H9 (cell line): ENCODE results near the gene SULT2B1. TPM values are rescaled to one million over a fixed set of nuclear protein-coding genes. Genes with fewer than 3 reads are reported as not detected.

Experiments used
- DNase-seq: peaks from one replicate; pipeline ENCODE4 v3.0.0-alpha.2; 2017
- H2AFZ ChIP-seq: one replicate; pipeline ENCODE4 v1.6.1; 2013; ENCODE audit warnings: mild to moderate bottlenecking, low read length, control low read depth, moderate library complexity
- H2AK5ac ChIP-seq: 2 replicates; pipeline ENCODE4 v1.6.1; 2013; ENCODE audit warnings: low read length, control low read depth, mixed read lengths; ENCODE audit not compliant: insufficient read length
- H2BK120ac ChIP-seq: one replicate; pipeline ENCODE4 v1.6.1; 2013; ENCODE audit warnings: low read depth, mild to moderate bottlenecking, low read length, control low read depth, inconsistent platforms; ENCODE audit not compliant: poor library complexity, severe bottlenecking
- H2BK12ac ChIP-seq: 2 replicates; pipeline ENCODE4 v1.6.1; 2013; ENCODE audit warnings: low read length, control low read depth, mixed read lengths, low read depth; ENCODE audit not compliant: insufficient read length
- H2BK15ac ChIP-seq: 2 replicates; pipeline ENCODE4 v1.6.1; 2013; ENCODE audit warnings: low read depth, low read length, control low read depth
- H2BK20ac ChIP-seq: one replicate; pipeline ENCODE4 v1.6.1; 2013; ENCODE audit warnings: low read depth, mild to moderate bottlenecking, low read length, control low read depth, inconsistent platforms; ENCODE audit not compliant: poor library complexity, severe bottlenecking
- H2BK5ac ChIP-seq: 2 replicates; pipeline ENCODE4 v1.6.1; 2013; ENCODE audit warnings: low read length, control low read depth, mixed read lengths; ENCODE audit not compliant: insufficient read length
- H3K14ac ChIP-seq: 2 replicates; pipeline ENCODE4 v1.6.1; 2013; ENCODE audit warnings: low read length, control low read depth; ENCODE audit not compliant: insufficient read depth
- H3K18ac ChIP-seq: 2 replicates; pipeline ENCODE4 v1.6.1; 2013; ENCODE audit warnings: low read depth, mild to moderate bottlenecking, mixed read lengths, low read length, control low read depth; ENCODE audit not compliant: insufficient read length
- H3K23ac ChIP-seq: 2 replicates; pipeline ENCODE4 v1.6.1; 2013; ENCODE audit warnings: low read length, control low read depth, mixed read lengths, low read depth; ENCODE audit not compliant: insufficient read length
- H3K23me2 ChIP-seq: 2 replicates; pipeline ENCODE4 v1.6.1; 2013; ENCODE audit warnings: low read depth, mild to moderate bottlenecking, mixed read lengths, low read length, control low read depth; ENCODE audit not compliant: insufficient read length, poor library complexity, severe bottlenecking
- H3K27ac ChIP-seq: 2 replicates; pipeline ENCODE4 v1.5.1; 2013; ENCODE audit warnings: low read length, control low read depth, mixed read lengths, low read depth; ENCODE audit not compliant: insufficient read length
- H3K27me3 ChIP-seq: 2 replicates; pipeline ENCODE4 v1.6.1; 2013; ENCODE audit warnings: low read length, control low read depth, inconsistent platforms; ENCODE audit not compliant: insufficient read depth
- H3K4ac ChIP-seq: 2 replicates; pipeline ENCODE4 v1.6.1; 2013; ENCODE audit warnings: low read depth, mild to moderate bottlenecking, control low read depth, inconsistent platforms, low read length, moderate library complexity
- H3K4me1 ChIP-seq: 2 replicates; pipeline ENCODE4 v1.6.1; 2013; ENCODE audit warnings: low read length, control low read depth, inconsistent platforms; ENCODE audit not compliant: insufficient read depth
- H3K4me2 ChIP-seq: 2 replicates; pipeline ENCODE4 v1.6.1; 2013; ENCODE audit warnings: low read length, control low read depth, mixed read lengths; ENCODE audit not compliant: insufficient read length, insufficient read depth
- H3K56ac ChIP-seq: 2 replicates; pipeline ENCODE4 v1.6.1; 2013; ENCODE audit warnings: low read depth, mild to moderate bottlenecking, mixed read lengths, low read length, control low read depth; ENCODE audit not compliant: insufficient read length
- H3K79me1 ChIP-seq: 2 replicates; pipeline ENCODE4 v1.6.1; 2013; ENCODE audit warnings: low read depth, mild to moderate bottlenecking, moderate library complexity, low read length, control low read depth, inconsistent platforms; ENCODE audit not compliant: insufficient read depth, poor library complexity, severe bottlenecking
- H3K79me2 ChIP-seq: 2 replicates; pipeline ENCODE4 v1.6.1; 2013; ENCODE audit warnings: low read length, control low read depth, inconsistent platforms; ENCODE audit not compliant: insufficient read depth
- H3K9ac ChIP-seq: 2 replicates; pipeline ENCODE4 v1.6.1; 2013; ENCODE audit warnings: low read length, control low read depth, mixed read lengths; ENCODE audit not compliant: insufficient read length; ENCODE audit errors: extremely low read depth
- H3K9me3 ChIP-seq: one replicate; pipeline ENCODE4 v1.6.1; 2013; ENCODE audit warnings: low read depth, low read length, inconsistent platforms; ENCODE audit not compliant: control insufficient read depth
- H3T11ph ChIP-seq: one replicate; pipeline ENCODE4 v1.6.1; 2013; ENCODE audit warnings: mild to moderate bottlenecking, low read length, control low read depth, inconsistent platforms
- H4K20me1 ChIP-seq: one replicate; pipeline ENCODE4 v1.6.1; 2013; ENCODE audit not compliant: control insufficient read depth, insufficient read length, insufficient read depth
- H4K5ac ChIP-seq: 2 replicates; pipeline ENCODE4 v1.6.1; 2013; ENCODE audit warnings: low read depth, mild to moderate bottlenecking, mixed read lengths, low read length, control low read depth; ENCODE audit not compliant: insufficient read length
- H4K8ac ChIP-seq: replicated peaks from 2 replicates; pipeline ENCODE4 v1.6.1; 2013; ENCODE audit warnings: low read length, control low read depth, mixed read lengths, low read depth; ENCODE audit not compliant: insufficient read length
- H4K91ac ChIP-seq: 2 replicates; pipeline ENCODE4 v1.6.1; 2013; ENCODE audit warnings: low read depth, mild to moderate bottlenecking, moderate library complexity, mixed read lengths, low read length, control low read depth; ENCODE audit not compliant: insufficient read length
- H3K27ac Mint-ChIP-seq, 3 experiments: 2 replicates in 2 of 3; 3 replicates in 1 of 3; pipeline ENCODE4 v1.8.0; 2020 to 2021; ENCODE audit warnings: mixed read lengths in 3 of 3, mild to moderate bottlenecking in 1 of 3, moderate library complexity in 1 of 3
- H3K27me3 Mint-ChIP-seq: 2 replicates; pipeline ENCODE4 v1.8.0; 2021; ENCODE audit warnings: low read depth, mild to moderate bottlenecking, moderate library complexity, mixed read lengths
- H3K36me3 Mint-ChIP-seq, 3 experiments: 2 replicates in 2 of 3; 3 replicates in 1 of 3; pipeline ENCODE4 v1.8.0; 2020 to 2021; ENCODE audit warnings: low read depth in 3 of 3, mixed read lengths in 3 of 3; ENCODE audit not compliant: insufficient read depth in 1 of 3
- H3K4me1 Mint-ChIP-seq, 2 experiments: 2 replicates each; pipeline ENCODE4 v1.8.0; 2020; ENCODE audit warnings: mixed read lengths in 2 of 2
- H3K4me3 Mint-ChIP-seq, 2 experiments: 2 replicates in 1 of 2; 3 replicates in 1 of 2; pipeline ENCODE4 v1.8.0; 2020 to 2021; ENCODE audit warnings: mild to moderate bottlenecking in 2 of 2, mixed read lengths in 2 of 2, moderate library complexity in 1 of 2
- H3K9me3 Mint-ChIP-seq, 2 experiments: 2 replicates in 1 of 2; 3 replicates in 1 of 2; pipeline ENCODE4 v1.8.0; 2020; ENCODE audit warnings: mild to moderate bottlenecking in 2 of 2, mixed read lengths in 2 of 2, moderate library complexity in 1 of 2
- CTCF ChIP-seq: fragments of 200-600 bp; sonication (generic); conservative IDR thresholded peaks from 3 replicates; pipeline ENCODE4 v1.8.0; 2021; ENCODE audit warnings: antibody characterized with exemption, mild to moderate bottlenecking
- WGBS: extraction: QIAGEN DNeasy Blood & Tissue Kit; methylation state at CpG from one replicate; pipeline ENCODE4 v1.1.7; 2013; ENCODE audit warnings: missing lambda C conversion rate, low lambda C conversion rate, mixed read lengths; ENCODE audit not compliant: insufficient read length; ENCODE audit errors: extremely low coverage; 5-methylcytosine and 5-hydroxymethylcytosine counted together
- total RNA-seq: library from RNA; stranded (reverse); gene quantifications from 2 replicates; pipeline ENCODE4 v1.2.1, GENCODE V29; 2021

SULT2B1 gene
- total RNA-seq, 1 experiment from 2014 or later = 1.7 TPM

- Mint-ChIP-seq H3K4me1 (peaks cover 14 to 18% of the 10 kb centered on the region in 2 experiments), H3K27ac (no peak overlapping the region), H3K9me3 (no peaks in the 10 kb centered on the region), H3K4me3 (no peak overlapping the region), H3K27me3 (no peaks in the 10 kb centered on the region), H3K36me3 (no peaks in the 10 kb centered on the region)
- Histone ChIP-seq H3K79me1 (no peaks in the 10 kb centered on the region), H3K56ac (no peak overlapping the region), H4K20me1 (no peaks in the 10 kb centered on the region), H3K79me2 (no peaks in the 10 kb centered on the region), H3K9ac (no peak overlapping the region), H2BK15ac (no peak overlapping the region), H4K8ac (no peak overlapping the region), H3K4me1 (peaks cover 6% of the 10 kb centered on the region; the same call in 1 of the 2 replicates), H3K4ac (no peak overlapping the region), H2BK5ac (no peak overlapping the region), H3K27me3 (no peaks in the 10 kb centered on the region), H3T11ph (no peak overlapping the region), H4K91ac (no peak overlapping the region), H2BK120ac (no peak overlapping the region), H2AFZ (no peak overlapping the region), H3K18ac (no peak overlapping the region), H3K23ac (no peak overlapping the region), H3K9me3 (no peaks in the 10 kb centered on the region), H3K23me2 (no peaks in the 10 kb centered on the region), H2BK12ac (no peak overlapping the region), H2AK5ac (no peak overlapping the region), H3K14ac (no peak overlapping the region), H3K27ac (no peak overlapping the region), H3K4me2 (no peak overlapping the region), H2BK20ac (no peak overlapping the region), H4K5ac (no peak overlapping the region)
- DNase-seq = no peak
- no peak for TF ChIP-seq CTCF
- no CpG with 5 or more reads among the region's 1 CpG for WGBS
Observed at GRCh38 chr19:48547722-48548121, 4.2 kb upstream of the SULT2B1 start.
